ENCODE results near the gene KCTD1.

Gene KCTD1

GRCh38 chr18:26515643-26516487, 32.5 kb downstream of the KCTD1 start:
- no peaks in the 10 kb centered on the region for H3K9me2 ChIP-seq (replicated peaks; ENCODE audit: insufficient read depth, low read length)
- no peak overlapping the region for H2AFZ ChIP-seq (ENCODE audit: low read length)
- no peak overlapping the region for H3K9ac ChIP-seq (ENCODE audit: low read length)
- H3K79me2 ChIP-seq (ENCODE audit: low read length): no peaks in the 10 kb centered on the region
- H3F3A ChIP-seq (ENCODE audit: insufficient read depth, low read length): no peaks in the 10 kb centered on the region
- no peak overlapping the region for H3K4me2 ChIP-seq (ENCODE audit: low read depth, low read length)
- H4K20me1 ChIP-seq (ENCODE audit: insufficient read depth, low read length): no peaks in the 10 kb centered on the region
- no peak for DNase-seq
- no peaks in the 10 kb centered on the region for H3K27me3 ChIP-seq (replicated peaks; ENCODE audit: insufficient read depth, low read length)
- H3K36me3 ChIP-seq (replicated peaks; ENCODE audit: insufficient read depth, low read length): no peaks in the 10 kb centered on the region
- H3K4me1 ChIP-seq (ENCODE audit: low read length): no peaks in the 10 kb centered on the region
- H3K4me3 ChIP-seq (ENCODE audit: low read length): no peak overlapping the region
- no peak overlapping the region for H3K27ac ChIP-seq (ENCODE audit: low read length)
- no peak for TF ChIP-seq CTCF (IDR thresholded peaks at IDR 0.05; ENCODE audit: low read length)
- TF ChIP-seq EZH2phosphoT487 (IDR thresholded peaks at IDR 0.05; ENCODE audit: low read length): no peak
- no peak for TF ChIP-seq EZH2 (optimal IDR thresholded peaks at IDR 0.05; ENCODE audit: low read depth, low read length)
- H3K9me3 ChIP-seq (replicated peaks; ENCODE audit: insufficient read depth, low read length): no peaks in the 10 kb centered on the region

GRCh38 chr18:26511339-26512071, 36.8 kb downstream of the KCTD1 start:
- Histone ChIP-seq H3K79me2 (ENCODE audit: low read length) (no peaks in the 10 kb centered on the region), H3F3A (ENCODE audit: insufficient read depth, low read length) (no peaks in the 10 kb centered on the region), H3K9ac (ENCODE audit: low read length) (no peak overlapping the region), H3K9me3 (replicated peaks; ENCODE audit: insufficient read depth, low read length) (no peaks in the 10 kb centered on the region), H3K27ac (ENCODE audit: low read length) (no peak overlapping the region), H3K9me2 (replicated peaks; ENCODE audit: insufficient read depth, low read length) (no peaks in the 10 kb centered on the region), H2AFZ (ENCODE audit: low read length) (no peak overlapping the region), H3K36me3 (replicated peaks; ENCODE audit: insufficient read depth, low read length) (no peaks in the 10 kb centered on the region), H3K27me3 (replicated peaks; ENCODE audit: insufficient read depth, low read length) (no peaks in the 10 kb centered on the region), H3K4me3 (ENCODE audit: low read length) (no peak overlapping the region), H4K20me1 (ENCODE audit: insufficient read depth, low read length) (no peaks in the 10 kb centered on the region), H3K4me2 (ENCODE audit: low read depth, low read length) (no peak overlapping the region), H3K4me1 (ENCODE audit: low read length) (no peaks in the 10 kb centered on the region)
- TF ChIP-seq CTCF (IDR thresholded peaks at IDR 0.05; ENCODE audit: low read length): no peak
- no peak for TF ChIP-seq EZH2 (optimal IDR thresholded peaks at IDR 0.05; ENCODE audit: low read depth, low read length)
- no peak for DNase-seq

- no peak for DNase-seq
- no peak overlapping the region for H2AFZ ChIP-seq (ENCODE audit: low read length)
- no peaks in the 10 kb centered on the region for H3K36me3 ChIP-seq (replicated peaks; ENCODE audit: insufficient read depth, low read length)
- no peak overlapping the region for H3K4me2 ChIP-seq (ENCODE audit: low read depth, low read length)
- no peaks in the 10 kb centered on the region for H3F3A ChIP-seq (ENCODE audit: insufficient read depth, low read length)
- H3K9me3 ChIP-seq (replicated peaks; ENCODE audit: insufficient read depth, low read length): no peaks in the 10 kb centered on the region
- H3K27me3 ChIP-seq (replicated peaks; ENCODE audit: insufficient read depth, low read length): no peaks in the 10 kb centered on the region
- no peaks in the 10 kb centered on the region for H4K20me1 ChIP-seq (ENCODE audit: insufficient read depth, low read length)
- H3K79me2 ChIP-seq (ENCODE audit: low read length): no peaks in the 10 kb centered on the region
- TF ChIP-seq EZH2phosphoT487 (IDR thresholded peaks at IDR 0.05; ENCODE audit: low read length) (no peak), CTCF (IDR thresholded peaks at IDR 0.05; ENCODE audit: low read length) (no peak), EZH2 (optimal IDR thresholded peaks at IDR 0.05; ENCODE audit: low read depth, low read length) (no peak)
- no peaks in the 10 kb centered on the region for H3K4me1 ChIP-seq (ENCODE audit: low read length)
- no peaks in the 10 kb centered on the region for H3K9me2 ChIP-seq (replicated peaks; ENCODE audit: insufficient read depth, low read length)
- H3K4me3 ChIP-seq (ENCODE audit: low read length): no peak overlapping the region
- no peak overlapping the region for H3K27ac ChIP-seq (ENCODE audit: low read length)
- no peak overlapping the region for H3K9ac ChIP-seq (ENCODE audit: low read length)
Observed at GRCh38 chr18:26510337-26510736, 38.0 kb downstream of the KCTD1 start.

All from MM.1S (cell line).